HG02610 (cell line): ENCODE results near the gene USP1.

Experiments used
- ATAC-seq: cut with Tn5 transposase; IDR thresholded peaks from one replicate; pipeline ENCODE4 v1.9.1; 2021; ENCODE audit warnings: mild to moderate bottlenecking, moderate library complexity; ENCODE audit not compliant: unreplicated experiment

Gene USP1

DNA sequence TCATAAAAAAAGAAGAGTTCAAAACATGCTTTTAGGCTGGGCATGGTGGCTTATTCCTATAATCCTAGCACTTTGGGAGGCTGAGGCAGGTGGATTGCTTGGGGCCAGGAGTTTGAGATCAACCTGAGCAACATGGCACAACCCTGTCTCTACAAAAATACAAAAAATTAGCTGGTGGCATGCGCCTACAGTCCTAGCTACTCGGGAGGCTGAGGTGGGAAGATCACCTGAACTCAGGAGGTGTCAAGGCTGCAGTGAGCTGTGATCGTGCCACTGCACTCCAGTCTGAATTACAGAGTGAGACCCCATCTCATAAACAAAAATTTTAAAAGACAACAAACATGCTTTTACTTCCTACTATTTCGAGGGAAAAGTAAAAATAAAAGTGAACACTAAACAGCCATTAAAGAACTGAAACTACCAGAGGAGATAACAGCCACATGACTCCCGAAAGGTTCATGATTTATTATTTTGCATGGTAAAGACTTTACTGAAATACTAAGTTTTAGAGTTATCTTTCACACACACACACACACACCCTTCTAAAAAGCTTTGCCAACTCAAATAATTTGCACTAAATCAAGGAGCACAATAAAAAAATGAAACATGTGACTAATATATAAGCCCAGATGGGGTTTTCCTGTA is 48.1 kb downstream of the USP1 start:
- no peak for ATAC-seq

- ATAC-seq, result no peak
Measured at GRCh38 chr1:62487956-62488355, 51.1 kb downstream of the USP1 start.

DNA sequence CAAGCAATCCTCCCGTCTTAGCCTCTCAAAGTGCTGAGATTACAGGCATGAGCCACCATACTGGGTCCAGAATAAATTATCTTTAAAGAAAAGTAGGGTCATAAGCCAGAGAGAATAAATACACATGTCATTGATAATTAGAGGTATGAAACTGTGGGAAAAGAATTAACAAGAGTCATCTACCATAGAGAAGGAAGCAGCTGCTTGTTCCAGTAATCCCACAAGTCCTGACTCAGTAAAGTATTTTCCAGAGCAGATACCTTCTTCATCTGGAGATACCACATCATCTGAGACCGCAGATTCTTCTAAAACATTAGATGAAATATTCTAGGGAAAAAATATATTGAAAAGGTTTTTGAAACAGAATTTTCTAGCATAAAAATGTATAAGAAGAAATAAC is 55.7 kb downstream of the USP1 start:
- no peak for ATAC-seq

DNA sequence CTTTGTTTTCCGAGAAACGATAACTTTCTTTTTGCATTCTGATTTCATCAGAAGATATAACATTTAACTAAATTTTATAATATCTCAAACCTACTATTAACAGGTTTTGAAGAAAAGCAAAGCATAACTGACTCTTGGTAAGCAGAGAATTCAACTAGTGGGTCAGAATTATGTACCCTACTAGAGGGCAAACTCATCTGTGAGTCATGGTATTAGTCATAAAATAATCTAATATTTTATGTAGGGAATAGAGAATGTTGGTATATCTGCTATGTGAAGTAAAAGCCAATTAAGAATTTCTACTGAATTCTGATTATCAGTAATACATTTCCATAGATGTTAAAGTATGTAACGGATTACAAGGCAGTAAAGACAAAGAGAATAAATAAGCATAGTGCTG is 56.8 kb downstream of the USP1 start:
- ATAC-seq, result no peak

- ATAC-seq, result no peak
Measured at GRCh38 chr1:62494137-62494536, 57.3 kb downstream of the USP1 start.

- ATAC-seq, result no peak
Measured at GRCh38 chr1:62500210-62500609, 63.4 kb downstream of the USP1 start.
